C4-2B (cell line): ENCODE data around the gene RPS2.

ENCODE experiments used
- ZFX ChIP-seq: fragments of 450-650 bp; IDR thresholded peaks from 2 replicates; pipeline ENCODE4 v1.6.1; 2017
- TF ChIP-seq, protein P1 (sequence below): fragments of 450-650 bp; conservative IDR thresholded peaks from 2 replicates; pipeline ENCODE4 v1.5.1; 2017; ENCODE audit warnings: mild to moderate bottlenecking

GRCh38 chr16:1930338-1930720 is 34.3 kb downstream of the RPS2 start:
- TF ChIP-seq, protein P1, sequence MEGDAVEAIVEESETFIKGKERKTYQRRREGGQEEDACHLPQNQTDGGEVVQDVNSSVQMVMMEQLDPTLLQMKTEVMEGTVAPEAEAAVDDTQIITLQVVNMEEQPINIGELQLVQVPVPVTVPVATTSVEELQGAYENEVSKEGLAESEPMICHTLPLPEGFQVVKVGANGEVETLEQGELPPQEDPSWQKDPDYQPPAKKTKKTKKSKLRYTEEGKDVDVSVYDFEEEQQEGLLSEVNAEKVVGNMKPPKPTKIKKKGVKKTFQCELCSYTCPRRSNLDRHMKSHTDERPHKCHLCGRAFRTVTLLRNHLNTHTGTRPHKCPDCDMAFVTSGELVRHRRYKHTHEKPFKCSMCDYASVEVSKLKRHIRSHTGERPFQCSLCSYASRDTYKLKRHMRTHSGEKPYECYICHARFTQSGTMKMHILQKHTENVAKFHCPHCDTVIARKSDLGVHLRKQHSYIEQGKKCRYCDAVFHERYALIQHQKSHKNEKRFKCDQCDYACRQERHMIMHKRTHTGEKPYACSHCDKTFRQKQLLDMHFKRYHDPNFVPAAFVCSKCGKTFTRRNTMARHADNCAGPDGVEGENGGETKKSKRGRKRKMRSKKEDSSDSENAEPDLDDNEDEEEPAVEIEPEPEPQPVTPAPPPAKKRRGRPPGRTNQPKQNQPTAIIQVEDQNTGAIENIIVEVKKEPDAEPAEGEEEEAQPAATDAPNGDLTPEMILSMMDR: no peak
- TF ChIP-seq ZFX: no peak
